H9 (cell line): ENCODE results near the gene DNAJB2. TPM values are rescaled to one million over a fixed set of nuclear protein-coding genes. Genes with fewer than 3 reads are reported as not detected.
A peak's percentile ranks its signal among the peaks of the same experiment; 100 is the strongest.

Experiments
- DNase-seq: peaks from one replicate; pipeline ENCODE4 v3.0.0-alpha.2; 2017
- H2AFZ ChIP-seq: one replicate; pipeline ENCODE4 v1.6.1; 2013; ENCODE audit warnings: mild to moderate bottlenecking, low read length, control low read depth, moderate library complexity
- H2AK5ac ChIP-seq: 2 replicates; pipeline ENCODE4 v1.6.1; 2013; ENCODE audit warnings: low read length, control low read depth, mixed read lengths; ENCODE audit not compliant: insufficient read length
- H2BK120ac ChIP-seq: one replicate; pipeline ENCODE4 v1.6.1; 2013; ENCODE audit warnings: low read depth, mild to moderate bottlenecking, low read length, control low read depth, inconsistent platforms; ENCODE audit not compliant: poor library complexity, severe bottlenecking
- H2BK12ac ChIP-seq: 2 replicates; pipeline ENCODE4 v1.6.1; 2013; ENCODE audit warnings: low read length, control low read depth, mixed read lengths, low read depth; ENCODE audit not compliant: insufficient read length
- H2BK15ac ChIP-seq: 2 replicates; pipeline ENCODE4 v1.6.1; 2013; ENCODE audit warnings: low read depth, low read length, control low read depth
- H2BK20ac ChIP-seq: one replicate; pipeline ENCODE4 v1.6.1; 2013; ENCODE audit warnings: low read depth, mild to moderate bottlenecking, low read length, control low read depth, inconsistent platforms; ENCODE audit not compliant: poor library complexity, severe bottlenecking
- H2BK5ac ChIP-seq: 2 replicates; pipeline ENCODE4 v1.6.1; 2013; ENCODE audit warnings: low read length, control low read depth, mixed read lengths; ENCODE audit not compliant: insufficient read length
- H3K14ac ChIP-seq: 2 replicates; pipeline ENCODE4 v1.6.1; 2013; ENCODE audit warnings: low read length, control low read depth; ENCODE audit not compliant: insufficient read depth
- H3K18ac ChIP-seq: 2 replicates; pipeline ENCODE4 v1.6.1; 2013; ENCODE audit warnings: low read depth, mild to moderate bottlenecking, mixed read lengths, low read length, control low read depth; ENCODE audit not compliant: insufficient read length
- H3K23ac ChIP-seq: 2 replicates; pipeline ENCODE4 v1.6.1; 2013; ENCODE audit warnings: low read length, control low read depth, mixed read lengths, low read depth; ENCODE audit not compliant: insufficient read length
- H3K23me2 ChIP-seq: 2 replicates; pipeline ENCODE4 v1.6.1; 2013; ENCODE audit warnings: low read depth, mild to moderate bottlenecking, mixed read lengths, low read length, control low read depth; ENCODE audit not compliant: insufficient read length, poor library complexity, severe bottlenecking
- H3K27ac ChIP-seq: 2 replicates; pipeline ENCODE4 v1.5.1; 2013; ENCODE audit warnings: low read length, control low read depth, mixed read lengths, low read depth; ENCODE audit not compliant: insufficient read length
- H3K27me3 ChIP-seq: 2 replicates; pipeline ENCODE4 v1.6.1; 2013; ENCODE audit warnings: low read length, control low read depth, inconsistent platforms; ENCODE audit not compliant: insufficient read depth
- H3K4ac ChIP-seq: 2 replicates; pipeline ENCODE4 v1.6.1; 2013; ENCODE audit warnings: low read depth, mild to moderate bottlenecking, control low read depth, inconsistent platforms, low read length, moderate library complexity
- H3K4me1 ChIP-seq: 2 replicates; pipeline ENCODE4 v1.6.1; 2013; ENCODE audit warnings: low read length, control low read depth, inconsistent platforms; ENCODE audit not compliant: insufficient read depth
- H3K4me2 ChIP-seq: 2 replicates; pipeline ENCODE4 v1.6.1; 2013; ENCODE audit warnings: low read length, control low read depth, mixed read lengths; ENCODE audit not compliant: insufficient read length, insufficient read depth
- H3K56ac ChIP-seq: 2 replicates; pipeline ENCODE4 v1.6.1; 2013; ENCODE audit warnings: low read depth, mild to moderate bottlenecking, mixed read lengths, low read length, control low read depth; ENCODE audit not compliant: insufficient read length
- H3K79me1 ChIP-seq: 2 replicates; pipeline ENCODE4 v1.6.1; 2013; ENCODE audit warnings: low read depth, mild to moderate bottlenecking, moderate library complexity, low read length, control low read depth, inconsistent platforms; ENCODE audit not compliant: insufficient read depth, poor library complexity, severe bottlenecking
- H3K79me2 ChIP-seq: 2 replicates; pipeline ENCODE4 v1.6.1; 2013; ENCODE audit warnings: low read length, control low read depth, inconsistent platforms; ENCODE audit not compliant: insufficient read depth
- H3K9ac ChIP-seq: 2 replicates; pipeline ENCODE4 v1.6.1; 2013; ENCODE audit warnings: low read length, control low read depth, mixed read lengths; ENCODE audit not compliant: insufficient read length; ENCODE audit errors: extremely low read depth
- H3K9me3 ChIP-seq: one replicate; pipeline ENCODE4 v1.6.1; 2013; ENCODE audit warnings: low read depth, low read length, inconsistent platforms; ENCODE audit not compliant: control insufficient read depth
- H3T11ph ChIP-seq: one replicate; pipeline ENCODE4 v1.6.1; 2013; ENCODE audit warnings: mild to moderate bottlenecking, low read length, control low read depth, inconsistent platforms
- H4K20me1 ChIP-seq: one replicate; pipeline ENCODE4 v1.6.1; 2013; ENCODE audit not compliant: control insufficient read depth, insufficient read length, insufficient read depth
- H4K5ac ChIP-seq: 2 replicates; pipeline ENCODE4 v1.6.1; 2013; ENCODE audit warnings: low read depth, mild to moderate bottlenecking, mixed read lengths, low read length, control low read depth; ENCODE audit not compliant: insufficient read length
- H4K8ac ChIP-seq: replicated peaks from 2 replicates; pipeline ENCODE4 v1.6.1; 2013; ENCODE audit warnings: low read length, control low read depth, mixed read lengths, low read depth; ENCODE audit not compliant: insufficient read length
- H4K91ac ChIP-seq: 2 replicates; pipeline ENCODE4 v1.6.1; 2013; ENCODE audit warnings: low read depth, mild to moderate bottlenecking, moderate library complexity, mixed read lengths, low read length, control low read depth; ENCODE audit not compliant: insufficient read length
- H3K27ac Mint-ChIP-seq, 3 experiments: 2 replicates in 2 of 3; 3 replicates in 1 of 3; pipeline ENCODE4 v1.8.0; 2020 to 2021; ENCODE audit warnings: mixed read lengths in 3 of 3, mild to moderate bottlenecking in 1 of 3, moderate library complexity in 1 of 3
- H3K27me3 Mint-ChIP-seq: 2 replicates; pipeline ENCODE4 v1.8.0; 2021; ENCODE audit warnings: low read depth, mild to moderate bottlenecking, moderate library complexity, mixed read lengths
- H3K36me3 Mint-ChIP-seq, 3 experiments: 2 replicates in 2 of 3; 3 replicates in 1 of 3; pipeline ENCODE4 v1.8.0; 2020 to 2021; ENCODE audit warnings: low read depth in 3 of 3, mixed read lengths in 3 of 3; ENCODE audit not compliant: insufficient read depth in 1 of 3
- H3K4me1 Mint-ChIP-seq, 2 experiments: 2 replicates each; pipeline ENCODE4 v1.8.0; 2020; ENCODE audit warnings: mixed read lengths in 2 of 2
- H3K4me3 Mint-ChIP-seq, 2 experiments: 2 replicates in 1 of 2; 3 replicates in 1 of 2; pipeline ENCODE4 v1.8.0; 2020 to 2021; ENCODE audit warnings: mild to moderate bottlenecking in 2 of 2, mixed read lengths in 2 of 2, moderate library complexity in 1 of 2
- H3K9me3 Mint-ChIP-seq, 2 experiments: 2 replicates in 1 of 2; 3 replicates in 1 of 2; pipeline ENCODE4 v1.8.0; 2020; ENCODE audit warnings: mild to moderate bottlenecking in 2 of 2, mixed read lengths in 2 of 2, moderate library complexity in 1 of 2
- CTCF ChIP-seq: fragments of 200-600 bp; sonication (generic); conservative IDR thresholded peaks from 3 replicates; pipeline ENCODE4 v1.8.0; 2021; ENCODE audit warnings: antibody characterized with exemption, mild to moderate bottlenecking
- WGBS: extraction: QIAGEN DNeasy Blood & Tissue Kit; methylation state at CpG from one replicate; pipeline ENCODE4 v1.1.7; 2013; ENCODE audit warnings: missing lambda C conversion rate, low lambda C conversion rate, mixed read lengths; ENCODE audit not compliant: insufficient read length; ENCODE audit errors: extremely low coverage; 5-methylcytosine and 5-hydroxymethylcytosine counted together
- total RNA-seq: library from RNA; stranded (reverse); gene quantifications from 2 replicates; pipeline ENCODE4 v1.2.1, GENCODE V29; 2021

The DNAJB2 gene
- total RNA-seq, 1 experiment from 2014 or later = 34.1 TPM

GRCh38 chr2:219279916-219280516, 850 bp downstream of the DNAJB2 start:
- H2BK12ac ChIP-seq = no peak overlapping the region
- no peak overlapping the region for H2BK120ac ChIP-seq
- H2BK20ac ChIP-seq = no peak overlapping the region
- H3K27me3 ChIP-seq = no peaks in the 10 kb centered on the region
- H3K9ac ChIP-seq = peak overlapping the region; percentile 54
- H3K79me1 ChIP-seq = no peaks in the 10 kb centered on the region
- Mint-ChIP-seq H3K4me3 (peak overlapping the region; percentile 77 to 89), H3K27me3 (peaks cover 2% of the 10 kb centered on the region), H3K4me1 (peaks cover 28 to 31% of the 10 kb centered on the region in 2 experiments), H3K36me3 (peaks cover 4 to 30% (median 14%) of the 10 kb centered on the region in 3 experiments; a peak in 6 of 7 replicates), H3K27ac (peak overlapping the region in 2 of 3 experiments; percentile 89 to 93; a peak in 4 of 7 replicates), H3K9me3 (no peaks in the 10 kb centered on the region)
- H2AK5ac ChIP-seq = peak overlapping the region; percentile 3
- no peak overlapping the region for H3K18ac ChIP-seq
- H2AFZ ChIP-seq = no peak overlapping the region
- no peak overlapping the region; the same call in 1 of the 2 replicates for H2BK15ac ChIP-seq
- H3K27ac ChIP-seq = no peak overlapping the region
- no CpG with 5 or more reads among the region's 12 CpGs for WGBS
- no peak overlapping the region for H3K23ac ChIP-seq
- H3K56ac ChIP-seq = no peak overlapping the region
- no peak for DNase-seq
- H4K8ac ChIP-seq = no peak overlapping the region
- peak overlapping the region; percentile 96 for H3K4me2 ChIP-seq
- no peak overlapping the region for H4K91ac ChIP-seq
- no peaks in the 10 kb centered on the region; the same call in 1 of the 2 replicates for H3K4me1 ChIP-seq
- H3K23me2 ChIP-seq = peaks cover 12% of the 10 kb centered on the region
- no peaks in the 10 kb centered on the region for H4K20me1 ChIP-seq
- H3K4ac ChIP-seq = no peak overlapping the region
- H3K79me2 ChIP-seq = no peaks in the 10 kb centered on the region
- H4K5ac ChIP-seq = no peak overlapping the region
- H2BK5ac ChIP-seq = no peak overlapping the region
- TF ChIP-seq CTCF = no peak
- peak overlapping the region; percentile 79; the same call in 1 of the 2 replicates for H3K14ac ChIP-seq
- H3K9me3 ChIP-seq = no peaks in the 10 kb centered on the region
- no peak overlapping the region for H3T11ph ChIP-seq
